Activated CD4-positive, alpha-beta T cell treated with anti-CD3 and anti-CD28 coated beads, Interleukin-2, Interleukin-4, amounts not matched to agents 100 ng/mL and 50 ng/mL, durations not matched to agents 16 hours and 8 hours (primary cell): ENCODE results near the gene RGS7BP.

ENCODE experiments used
- DNase-seq: peaks from one replicate; pipeline ENCODE4 v3.0.0-alpha.2; 2020; ENCODE audit warnings: low spot score

The RGS7BP gene

GRCh38 chr5:64634997-64635686 is 129.3 kb downstream of the RGS7BP start:
- peak; percentile 38 for DNase-seq

GRCh38 chr5:64637144-64637543 is 131.3 kb downstream of the RGS7BP start:
- DNase-seq, result peak; percentile 23

GRCh38 chr5:64637837-64638443 is 132.1 kb downstream of the RGS7BP start:
- DNase-seq, result no peak

GRCh38 chr5:64644831-64645230 is 139.0 kb downstream of the RGS7BP start:
- no peak for DNase-seq

- DNase-seq, result no peak
Measured at GRCh38 chr5:64646169-64646568, 140.4 kb downstream of the RGS7BP start.

GRCh38 chr5:64649512-64649911 is 143.7 kb downstream of the RGS7BP start:
- DNase-seq, result no peak

- no peak for DNase-seq
Measured at GRCh38 chr5:64653766-64654560, 148.1 kb downstream of the RGS7BP start.

GRCh38 chr5:64654561-64654938 is 148.7 kb downstream of the RGS7BP start:
- no peak for DNase-seq

- no peak for DNase-seq
Measured at GRCh38 chr5:64655596-64655995, 149.8 kb downstream of the RGS7BP start.

GRCh38 chr5:64659289-64659688 is 153.5 kb downstream of the RGS7BP start:
- no peak for DNase-seq
